Stimulated activated memory B cell treated with anti-CD40 and anti-IgM and Interleukin-4, amounts not matched to agents 10 μg/mL and 1 μg/mL and 100 μg/mL, for 72 hours (primary cell): ENCODE data around the gene OGFOD3.
"Not testable (repeated sequence)": the region's sequence is repeated elsewhere in the genome, so short reads cannot be mapped to it uniquely, and the experiment has no call there.

ENCODE experiments used
- ATAC-seq: fragments of 150-1000 bp; cut with Tn5 transposase; 2 replicates; pipeline ENCODE4 v1.10.0; 2021
- H3K27ac Mint-ChIP-seq: one replicate; pipeline ENCODE4 v1.8.0; 2022; ENCODE audit warnings: mild to moderate bottlenecking, mixed read lengths
- H3K27me3 Mint-ChIP-seq: one replicate; pipeline ENCODE4 v1.8.0; 2022; ENCODE audit warnings: mixed read lengths
- H3K36me3 Mint-ChIP-seq: one replicate; pipeline ENCODE4 v1.8.0; 2022; ENCODE audit warnings: mixed read lengths
- H3K4me1 Mint-ChIP-seq: one replicate; pipeline ENCODE4 v1.8.0; 2022; ENCODE audit warnings: mixed read lengths
- H3K4me3 Mint-ChIP-seq: one replicate; pipeline ENCODE4 v1.8.0; 2022; ENCODE audit warnings: mild to moderate bottlenecking, moderate library complexity, mixed read lengths
- H3K9me3 Mint-ChIP-seq: one replicate; pipeline ENCODE4 v1.8.0; 2022; ENCODE audit warnings: mixed read lengths

OGFOD3 gene

GRCh38 chr17:82356845-82357355 lies 61.5 kb downstream of the OGFOD3 start:
- Mint-ChIP-seq H3K4me1 (peaks cover 13% of the 10 kb centered on the region), H3K4me3 (no peak overlapping the region), H3K27ac (no peak overlapping the region), H3K36me3 (no peaks in the 10 kb centered on the region), H3K27me3 (peaks cover 62% of the 10 kb centered on the region), H3K9me3 (no peaks in the 10 kb centered on the region)
- no peak for ATAC-seq

- H3K27ac Mint-ChIP-seq, result no peak overlapping the region
- H3K4me3 Mint-ChIP-seq, result no peak overlapping the region
- H3K27me3 Mint-ChIP-seq, result peaks cover 72% of the 10 kb centered on the region
- no peaks in the 10 kb centered on the region for H3K9me3 Mint-ChIP-seq
- H3K4me1 Mint-ChIP-seq, result peaks cover 21% of the 10 kb centered on the region
- no peak for ATAC-seq
- no peaks in the 10 kb centered on the region for H3K36me3 Mint-ChIP-seq
These were observed 62.5 kb downstream of the OGFOD3 start for GRCh38 chr17:82355770-82356427.

- ATAC-seq, result no peak
- Mint-ChIP-seq H3K4me1 (peaks cover 26% of the 10 kb centered on the region), H3K27me3 (peaks cover 82% of the 10 kb centered on the region), H3K36me3 (no peaks in the 10 kb centered on the region), H3K4me3 (no peak overlapping the region), H3K27ac (no peak overlapping the region), H3K9me3 (no peaks in the 10 kb centered on the region)
These were observed 63.5 kb downstream of the OGFOD3 start for GRCh38 chr17:82354804-82355308.

- ATAC-seq, result no peak
- H3K9me3 Mint-ChIP-seq, result no peaks in the 10 kb centered on the region
- H3K4me1 Mint-ChIP-seq, result peaks cover 23% of the 10 kb centered on the region
- H3K36me3 Mint-ChIP-seq, result no peaks in the 10 kb centered on the region
- H3K27ac Mint-ChIP-seq, result no peak overlapping the region
- H3K4me3 Mint-ChIP-seq, result no peak overlapping the region
- peaks cover 91% of the 10 kb centered on the region for H3K27me3 Mint-ChIP-seq
These were observed 64.9 kb downstream of the OGFOD3 start for GRCh38 chr17:82353484-82353883.

GRCh38 chr17:82351713-82352488 lies 66.5 kb downstream of the OGFOD3 start:
- Mint-ChIP-seq H3K27ac (peak overlapping the region; percentile 61), H3K36me3 (no peaks in the 10 kb centered on the region), H3K4me3 (no peak overlapping the region), H3K9me3 (no peaks in the 10 kb centered on the region), H3K4me1 (peaks cover 18% of the 10 kb centered on the region), H3K27me3 (peaks cover 84% of the 10 kb centered on the region)
- ATAC-seq, result peak; percentile 87

- H3K27ac Mint-ChIP-seq, result peak overlapping the region; percentile 61
- peaks cover 18% of the 10 kb centered on the region for H3K4me1 Mint-ChIP-seq
- peaks cover 83% of the 10 kb centered on the region for H3K27me3 Mint-ChIP-seq
- ATAC-seq, result peak; percentile 55
- no peak overlapping the region for H3K4me3 Mint-ChIP-seq
- H3K9me3 Mint-ChIP-seq, result no peaks in the 10 kb centered on the region
- no peaks in the 10 kb centered on the region for H3K36me3 Mint-ChIP-seq
These were observed 67.1 kb downstream of the OGFOD3 start for GRCh38 chr17:82351254-82351712.

- H3K4me3 Mint-ChIP-seq, result no peak overlapping the region
- H3K27ac Mint-ChIP-seq, result no peak overlapping the region
- peak; percentile 55 for ATAC-seq
- H3K27me3 Mint-ChIP-seq, result peaks cover 79% of the 10 kb centered on the region
- no peaks in the 10 kb centered on the region for H3K9me3 Mint-ChIP-seq
- H3K4me1 Mint-ChIP-seq, result peaks cover 18% of the 10 kb centered on the region
- H3K36me3 Mint-ChIP-seq, result no peaks in the 10 kb centered on the region
These were observed 68.0 kb downstream of the OGFOD3 start for GRCh38 chr17:82350182-82351030.

- no peak for ATAC-seq
- Mint-ChIP-seq H3K9me3 (no peaks in the 10 kb centered on the region), H3K4me3 (no peak overlapping the region)
These were observed 69.1 kb downstream of the OGFOD3 start for GRCh38 chr17:82349287-82349701.

GRCh38 chr17:82348866-82349265 lies 69.5 kb downstream of the OGFOD3 start:
- no peak overlapping the region for H3K27ac Mint-ChIP-seq
- no peak overlapping the region for H3K4me3 Mint-ChIP-seq
- H3K9me3 Mint-ChIP-seq, result no peaks in the 10 kb centered on the region
- H3K4me1 Mint-ChIP-seq, result peaks cover 18% of the 10 kb centered on the region
- H3K36me3 Mint-ChIP-seq, result no peaks in the 10 kb centered on the region
- ATAC-seq, result no peak
- H3K27me3 Mint-ChIP-seq, result peaks cover 65% of the 10 kb centered on the region

More at GRCh38 chr17:82349287-82349701, 69.1 kb downstream of the OGFOD3 start:
- peaks cover 68% of the 10 kb centered on the region for H3K27me3 Mint-ChIP-seq
- no peak overlapping the region for H3K27ac Mint-ChIP-seq
- H3K36me3 Mint-ChIP-seq, result no peaks in the 10 kb centered on the region
- H3K4me1 Mint-ChIP-seq, result peaks cover 18% of the 10 kb centered on the region

- H3K4me1 Mint-ChIP-seq, result peaks cover 18% of the 10 kb centered on the region
- no peak for ATAC-seq
- H3K27ac Mint-ChIP-seq, result no peak overlapping the region
These were observed 70.0 kb downstream of the OGFOD3 start for GRCh38 chr17:82348434-82348833.

GRCh38 chr17:82347994-82348393 lies 70.4 kb downstream of the OGFOD3 start:
- not testable (repeated sequence) for ATAC-seq, H3K36me3 Mint-ChIP-seq, H3K27ac Mint-ChIP-seq, H3K4me3 Mint-ChIP-seq, H3K9me3 Mint-ChIP-seq
- peaks cover 65% of the 10 kb centered on the region for H3K27me3 Mint-ChIP-seq
- peaks cover 18% of the 10 kb centered on the region for H3K4me1 Mint-ChIP-seq

More at GRCh38 chr17:82348434-82348833, 70.0 kb downstream of the OGFOD3 start:
- H3K9me3 Mint-ChIP-seq, result no peaks in the 10 kb centered on the region
- peaks cover 65% of the 10 kb centered on the region for H3K27me3 Mint-ChIP-seq
- no peaks in the 10 kb centered on the region for H3K36me3 Mint-ChIP-seq
- H3K4me3 Mint-ChIP-seq, result no peak overlapping the region

- H3K4me3 Mint-ChIP-seq, result no peak overlapping the region
- peaks cover 69% of the 10 kb centered on the region for H3K27me3 Mint-ChIP-seq
- no peak overlapping the region for H3K27ac Mint-ChIP-seq
- ATAC-seq, result no peak
- H3K9me3 Mint-ChIP-seq, result no peaks in the 10 kb centered on the region
- peaks cover 10% of the 10 kb centered on the region for H3K4me1 Mint-ChIP-seq
- no peaks in the 10 kb centered on the region for H3K36me3 Mint-ChIP-seq
These were observed 71.8 kb downstream of the OGFOD3 start for GRCh38 chr17:82346342-82347300.

GRCh38 chr17:82345151-82345976 lies 73.0 kb downstream of the OGFOD3 start:
- Mint-ChIP-seq H3K4me1 (peaks cover 3% of the 10 kb centered on the region), H3K4me3 (no peak overlapping the region), H3K9me3 (no peaks in the 10 kb centered on the region), H3K27me3 (peaks cover 58% of the 10 kb centered on the region), H3K36me3 (no peaks in the 10 kb centered on the region), H3K27ac (no peak overlapping the region)
- no peak for ATAC-seq
